Ovary (tissue), 3 donors: ENCODE data around the gene PLEK.

Experiments
- POLR2A ChIP-seq: fragments of 450-650 bp; IDR thresholded peaks from one replicate; pipeline ENCODE4 v1.6.1; 2017; ENCODE audit warnings: antibody characterized with exemption, mild to moderate bottlenecking, moderate library complexity
- TF ChIP-seq, protein P1 (sequence below), 3 donors: fragments of 450-650 bp in 2 of 3; fragments of 200-600 bp in 1 of 3; IDR thresholded peaks; one replicate each; pipeline versions ENCODE4 v1.5.1 to v1.8.0; 2016 to 2022; ENCODE audit warnings: antibody characterized with exemption in 3 of 3, mild to moderate bottlenecking in 1 of 3
- donor health status: DM: no; HTN: no; CAD: no.

DNA sequence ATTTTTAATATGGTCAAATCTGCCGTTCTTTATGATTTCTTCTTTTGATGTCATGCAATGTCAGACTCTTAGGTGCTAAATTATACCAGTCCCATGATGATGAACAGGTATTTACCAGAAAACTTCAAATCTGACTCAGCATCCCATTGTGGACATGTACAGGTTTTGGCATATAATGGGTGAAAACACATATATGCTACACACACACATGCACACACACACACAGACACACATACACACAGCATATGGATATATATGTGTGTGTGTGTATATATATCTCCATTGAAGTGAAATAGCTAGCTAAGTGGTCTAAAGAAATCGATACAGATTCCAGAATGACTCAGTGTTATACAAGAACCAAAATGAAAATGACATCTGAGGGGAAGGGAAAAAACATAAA lies 7.4 kb downstream of the PLEK start:
- TF ChIP-seq, protein P1, sequence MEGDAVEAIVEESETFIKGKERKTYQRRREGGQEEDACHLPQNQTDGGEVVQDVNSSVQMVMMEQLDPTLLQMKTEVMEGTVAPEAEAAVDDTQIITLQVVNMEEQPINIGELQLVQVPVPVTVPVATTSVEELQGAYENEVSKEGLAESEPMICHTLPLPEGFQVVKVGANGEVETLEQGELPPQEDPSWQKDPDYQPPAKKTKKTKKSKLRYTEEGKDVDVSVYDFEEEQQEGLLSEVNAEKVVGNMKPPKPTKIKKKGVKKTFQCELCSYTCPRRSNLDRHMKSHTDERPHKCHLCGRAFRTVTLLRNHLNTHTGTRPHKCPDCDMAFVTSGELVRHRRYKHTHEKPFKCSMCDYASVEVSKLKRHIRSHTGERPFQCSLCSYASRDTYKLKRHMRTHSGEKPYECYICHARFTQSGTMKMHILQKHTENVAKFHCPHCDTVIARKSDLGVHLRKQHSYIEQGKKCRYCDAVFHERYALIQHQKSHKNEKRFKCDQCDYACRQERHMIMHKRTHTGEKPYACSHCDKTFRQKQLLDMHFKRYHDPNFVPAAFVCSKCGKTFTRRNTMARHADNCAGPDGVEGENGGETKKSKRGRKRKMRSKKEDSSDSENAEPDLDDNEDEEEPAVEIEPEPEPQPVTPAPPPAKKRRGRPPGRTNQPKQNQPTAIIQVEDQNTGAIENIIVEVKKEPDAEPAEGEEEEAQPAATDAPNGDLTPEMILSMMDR (IDR thresholded peaks at IDR 0.05), result no peak
- TF ChIP-seq POLR2A, result no peak
